ENCODE measurements around the gene KNOP1. TPM values are rescaled to one million over a fixed set of nuclear protein-coding genes. Genes with fewer than 3 reads are reported as not detected.

KNOP1 gene
- total RNA-seq, 1 donor from 2014 or later, result 2.4 TPM

DNA sequence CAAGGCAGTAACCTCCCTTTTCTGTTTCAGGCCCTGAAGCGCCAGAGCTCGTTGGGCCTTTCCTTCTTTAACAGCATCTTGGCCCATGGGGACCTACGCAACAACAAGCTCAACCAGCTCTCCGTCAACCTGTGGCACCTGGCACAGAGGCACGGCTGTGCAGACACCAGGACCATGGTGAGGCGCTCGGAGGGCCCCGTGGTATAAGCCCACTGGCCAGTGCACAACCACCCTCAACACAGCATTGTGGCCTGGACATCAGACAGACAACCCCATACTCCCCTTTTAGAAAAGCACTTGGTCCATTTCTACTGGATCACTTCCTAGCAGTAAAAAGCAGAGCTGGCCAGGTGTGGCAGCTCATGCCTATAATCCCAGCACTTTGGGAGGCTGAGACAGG, 18.6 kb downstream of the KNOP1 start:
- H3K4me1 ChIP-seq, result peaks cover 0 to 3% of the 10 kb centered on the region in 2 donors

DNA sequence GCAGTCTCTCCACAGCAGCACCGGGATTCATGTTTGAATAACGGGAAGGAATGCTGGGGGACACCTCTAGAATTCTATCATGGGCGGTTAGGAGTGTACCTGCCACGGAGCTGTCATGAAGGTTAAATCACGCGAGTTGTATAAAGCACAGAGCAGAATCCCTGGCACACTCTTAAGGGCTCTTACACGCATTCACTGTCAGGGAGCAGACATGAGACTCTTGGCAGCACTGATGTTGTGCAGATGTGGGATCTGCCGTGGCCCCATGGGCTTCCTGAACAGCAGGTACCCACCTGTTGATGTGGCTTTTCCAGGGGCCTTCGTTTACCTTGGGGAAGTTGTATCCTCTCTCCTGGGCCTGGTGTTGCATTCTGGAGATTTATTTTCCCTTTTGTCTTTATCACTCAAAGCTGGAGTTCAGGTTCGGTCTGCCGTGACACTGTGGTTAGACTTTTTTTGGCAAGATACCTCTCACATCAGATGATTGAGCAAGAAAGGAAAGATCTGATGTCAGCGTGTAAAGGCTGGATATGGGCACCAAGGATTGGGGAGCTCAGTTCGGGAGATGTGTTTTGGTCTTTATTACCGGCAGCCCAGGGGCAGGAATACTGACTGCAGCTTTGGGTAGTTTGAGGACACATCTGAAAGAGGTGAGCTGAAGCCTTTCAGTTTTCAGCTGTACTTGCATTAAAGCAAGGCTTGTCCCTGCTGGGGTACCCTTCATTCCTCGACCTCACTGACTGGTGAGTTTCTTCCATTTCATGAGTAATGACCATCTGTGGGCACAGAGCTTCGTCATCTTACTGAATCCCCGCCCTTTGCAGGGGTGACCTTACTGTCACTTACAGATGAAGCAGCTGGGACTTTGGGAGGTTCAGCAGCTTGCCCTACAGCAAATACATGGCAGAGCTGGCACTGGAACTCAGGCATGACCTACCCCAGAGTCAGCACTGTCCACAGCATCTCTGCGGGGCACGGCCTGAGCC, 19.3 kb downstream of the KNOP1 start:
- intact Hi-C loops (cut with DNase I), result no loop called here
- Histone ChIP-seq H3K27ac (no peak overlapping the region), H3K27me3 (no peaks in the 10 kb centered on the region), H3K4me3 (no peak overlapping the region), H3K9me3 (no peaks in the 10 kb centered on the region), H3K36me3 (peaks cover 8 to 46% of the 10 kb centered on the region in 2 donors), H3K4me1 (peaks cover 0 to 3% of the 10 kb centered on the region in 2 donors)
- TF ChIP-seq, protein P1, sequence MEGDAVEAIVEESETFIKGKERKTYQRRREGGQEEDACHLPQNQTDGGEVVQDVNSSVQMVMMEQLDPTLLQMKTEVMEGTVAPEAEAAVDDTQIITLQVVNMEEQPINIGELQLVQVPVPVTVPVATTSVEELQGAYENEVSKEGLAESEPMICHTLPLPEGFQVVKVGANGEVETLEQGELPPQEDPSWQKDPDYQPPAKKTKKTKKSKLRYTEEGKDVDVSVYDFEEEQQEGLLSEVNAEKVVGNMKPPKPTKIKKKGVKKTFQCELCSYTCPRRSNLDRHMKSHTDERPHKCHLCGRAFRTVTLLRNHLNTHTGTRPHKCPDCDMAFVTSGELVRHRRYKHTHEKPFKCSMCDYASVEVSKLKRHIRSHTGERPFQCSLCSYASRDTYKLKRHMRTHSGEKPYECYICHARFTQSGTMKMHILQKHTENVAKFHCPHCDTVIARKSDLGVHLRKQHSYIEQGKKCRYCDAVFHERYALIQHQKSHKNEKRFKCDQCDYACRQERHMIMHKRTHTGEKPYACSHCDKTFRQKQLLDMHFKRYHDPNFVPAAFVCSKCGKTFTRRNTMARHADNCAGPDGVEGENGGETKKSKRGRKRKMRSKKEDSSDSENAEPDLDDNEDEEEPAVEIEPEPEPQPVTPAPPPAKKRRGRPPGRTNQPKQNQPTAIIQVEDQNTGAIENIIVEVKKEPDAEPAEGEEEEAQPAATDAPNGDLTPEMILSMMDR (IDR thresholded peaks at IDR 0.05), result no peak
- DNase-seq (ENCODE audit: low spot score in 2 of 2), result no peak

More for the DNA sequence above, 18.6 kb downstream of the KNOP1 start:
- H3K27me3 ChIP-seq, result no peaks in the 10 kb centered on the region
- DNase-seq (ENCODE audit: low spot score in 2 of 2), result no peak
- no peak overlapping the region for H3K4me3 ChIP-seq
- H3K9me3 ChIP-seq, result no peaks in the 10 kb centered on the region
- peaks cover 9 to 53% of the 10 kb centered on the region in 2 donors for H3K36me3 ChIP-seq
- intact Hi-C loops (cut with DNase I), result no loop called here
- H3K27ac ChIP-seq, result no peak overlapping the region
- TF ChIP-seq, protein P1 (IDR thresholded peaks at IDR 0.05), result no peak

DNA sequence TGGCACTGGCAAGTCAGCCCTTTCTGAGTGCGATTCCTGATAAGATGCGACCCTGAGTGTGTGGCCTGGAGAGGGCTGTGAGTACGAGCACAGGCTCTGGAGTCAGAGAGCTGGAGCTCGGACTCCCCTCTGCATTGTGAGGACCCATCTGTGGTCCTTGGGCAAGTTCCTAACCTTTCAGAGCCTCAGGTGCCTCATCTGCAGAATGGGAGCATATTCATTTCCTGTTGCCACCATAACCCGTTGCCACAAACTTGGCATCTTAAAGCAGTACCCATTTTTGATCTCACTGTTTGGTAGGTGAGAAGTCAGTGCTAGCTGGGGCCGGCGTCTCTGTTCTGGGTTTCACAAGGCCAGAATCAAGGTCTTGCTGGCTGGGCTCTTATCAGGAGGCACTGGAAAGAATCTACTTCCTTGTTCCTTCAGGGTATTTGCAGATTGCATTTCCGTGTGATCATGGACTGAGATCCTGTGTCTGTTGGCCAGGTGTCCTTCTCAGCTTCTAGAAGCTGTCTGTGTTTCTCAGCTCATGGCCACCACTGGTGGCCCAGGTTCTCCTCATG, 20.2 kb downstream of the KNOP1 start:
- Histone ChIP-seq H3K4me1 (peaks cover 0 to 3% of the 10 kb centered on the region in 2 donors), H3K9me3 (no peaks in the 10 kb centered on the region), H3K27ac (no peak overlapping the region), H3K4me3 (no peak overlapping the region), H3K36me3 (peaks cover 8 to 42% of the 10 kb centered on the region in 2 donors), H3K27me3 (no peaks in the 10 kb centered on the region)
- DNase-seq (ENCODE audit: low spot score in 2 of 2), result no peak
- TF ChIP-seq, protein P1 (IDR thresholded peaks at IDR 0.05), result no peak
- intact Hi-C loops (cut with DNase I), result no loop called here

DNA sequence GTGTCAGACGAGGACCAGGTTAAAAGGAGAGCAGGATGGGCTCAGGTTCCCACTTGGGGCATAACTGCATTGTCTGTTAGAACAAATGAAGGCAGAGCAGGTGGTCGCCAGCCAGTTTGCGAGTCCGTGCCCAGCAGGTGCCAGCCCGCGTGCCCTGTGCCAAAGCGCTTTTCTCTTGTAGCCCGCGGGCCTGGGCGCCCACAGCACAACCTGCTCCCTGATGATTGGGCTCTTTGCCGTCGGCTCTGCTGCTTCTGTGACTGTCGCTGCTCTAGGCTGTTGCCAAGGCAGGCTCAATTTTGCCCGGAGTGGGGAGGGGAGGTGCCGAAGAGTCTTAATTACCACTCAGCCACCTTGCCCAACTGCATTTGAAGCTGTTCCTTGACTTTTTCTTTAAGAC, 21.1 kb downstream of the KNOP1 start:
- no peak overlapping the region for H3K4me3 ChIP-seq
- no peaks in the 10 kb centered on the region for H3K9me3 ChIP-seq
- intact Hi-C loops (cut with DNase I), result no loop called here
- H3K36me3 ChIP-seq, result peaks cover 2 to 42% of the 10 kb centered on the region in 2 donors
- TF ChIP-seq, protein P1 (IDR thresholded peaks at IDR 0.05), result no peak
- no peak for DNase-seq (ENCODE audit: low spot score in 2 of 2)
- peak overlapping the region; percentile 46 to 47 for H3K27ac ChIP-seq
- no peaks in the 10 kb centered on the region for H3K27me3 ChIP-seq
- peaks cover 0 to 3% of the 10 kb centered on the region in 2 donors for H3K4me1 ChIP-seq

DNA sequence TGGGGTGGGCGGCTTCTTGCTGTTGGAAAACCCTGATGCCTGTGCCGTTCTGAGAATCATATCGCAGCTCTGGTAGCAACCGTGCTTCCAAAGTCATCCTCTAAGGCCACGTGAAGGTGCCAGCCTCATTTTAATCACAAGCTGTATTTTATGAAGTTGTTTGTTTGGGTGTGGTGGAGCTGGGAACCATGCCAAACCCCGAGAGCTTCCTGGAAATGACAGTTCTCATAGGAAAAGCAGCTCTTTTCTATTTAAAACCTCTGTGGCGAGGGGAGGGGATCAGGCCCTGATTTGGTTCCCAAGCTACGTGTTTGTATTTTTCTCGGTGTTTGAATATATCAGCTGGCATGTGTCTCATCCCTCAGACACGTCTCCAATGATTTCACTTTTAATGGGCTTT, 21.7 kb downstream of the KNOP1 start:
- intact Hi-C loops (cut with DNase I), result no loop called here
- TF ChIP-seq, protein P1 (IDR thresholded peaks at IDR 0.05), result no peak
- Histone ChIP-seq H3K9me3 (no peaks in the 10 kb centered on the region), H3K4me3 (no peak overlapping the region), H3K4me1 (peaks cover 0 to 3% of the 10 kb centered on the region in 2 donors), H3K36me3 (peaks cover 7 to 43% of the 10 kb centered on the region in 2 donors), H3K27ac (peak overlapping the region; percentile 46 to 50), H3K27me3 (no peaks in the 10 kb centered on the region)
- peak; percentile 47 to 83 for DNase-seq (ENCODE audit: low spot score in 2 of 2)
